Fibroblast of villous mesenchyme (primary cell): ENCODE data around the gene PPP1R9B. TPM values are rescaled to one million over a fixed set of nuclear protein-coding genes. Genes with fewer than 3 reads are reported as not detected.

Experiments
- DNase-seq: peaks from one replicate; pipeline ENCODE4 v3.0.0-alpha.2; 2010; ENCODE audit warnings: low read depth
- H3K4me3 ChIP-seq: 2 replicates; pipeline ENCODE4 v1.5.1; 2011; ENCODE audit warnings: low read depth, mild to moderate bottlenecking, low read length
- total RNA-seq: library from RNA; depleted of rRNA; stranded (reverse); fragments of >200 nt; gene quantifications from 2 replicates; pipeline ENCODE4 v1.2.3, GENCODE V29; 2012
- TF ChIP-seq, protein P1 (sequence below): IDR thresholded peaks from 2 replicates; pipeline ENCODE4 v1.5.1; 2012; ENCODE audit warnings: low read depth, mild to moderate bottlenecking, low read length; ENCODE audit not compliant: insufficient read depth

PPP1R9B gene
- total RNA-seq, 1 donor = 47.1 TPM

DNA sequence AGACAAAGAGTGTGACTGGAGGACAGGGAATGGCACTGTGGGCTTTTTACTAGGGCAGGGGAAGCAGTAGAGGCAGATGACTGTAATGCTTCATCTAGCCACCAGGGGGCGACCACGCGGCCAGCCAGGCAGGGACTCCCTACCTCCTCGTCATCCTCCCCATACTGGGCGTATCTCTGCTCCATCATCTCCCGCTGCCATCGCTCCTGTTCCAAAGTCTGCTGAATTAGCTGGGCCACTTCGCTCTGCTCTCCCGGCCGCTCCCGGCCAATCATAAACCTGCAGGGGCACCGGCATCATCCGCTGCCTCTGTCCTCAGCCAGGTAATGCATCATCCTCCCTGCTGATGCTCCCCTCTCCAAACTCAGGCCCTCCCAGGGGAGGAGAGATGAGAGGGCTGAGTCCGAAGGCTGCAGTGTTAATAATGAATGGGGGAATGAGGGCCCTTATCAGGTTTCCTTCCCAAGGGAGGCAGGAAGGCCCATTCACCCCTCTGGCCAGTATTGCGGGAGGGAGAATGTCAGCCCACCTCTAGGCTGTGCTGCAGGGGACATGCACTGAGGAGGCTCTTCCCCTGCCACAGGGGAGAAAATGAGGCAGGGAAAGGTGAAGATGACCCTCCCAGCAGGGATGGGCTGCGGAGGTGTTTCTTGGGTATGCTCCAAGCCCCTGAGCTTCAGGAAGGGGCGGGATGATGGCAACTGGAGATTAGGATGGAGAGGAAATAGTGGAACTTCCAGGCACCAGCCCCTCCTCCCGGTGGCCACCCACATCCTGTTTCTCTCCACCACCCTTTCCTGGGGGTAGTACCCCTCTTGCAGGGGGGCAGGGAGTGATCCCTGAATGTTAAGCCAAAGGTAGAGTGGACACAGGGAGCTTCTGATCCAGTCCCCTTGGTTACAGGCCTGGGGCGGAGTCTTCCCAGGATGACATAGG is 10.3 kb downstream of the PPP1R9B start:
- TF ChIP-seq, protein P1, sequence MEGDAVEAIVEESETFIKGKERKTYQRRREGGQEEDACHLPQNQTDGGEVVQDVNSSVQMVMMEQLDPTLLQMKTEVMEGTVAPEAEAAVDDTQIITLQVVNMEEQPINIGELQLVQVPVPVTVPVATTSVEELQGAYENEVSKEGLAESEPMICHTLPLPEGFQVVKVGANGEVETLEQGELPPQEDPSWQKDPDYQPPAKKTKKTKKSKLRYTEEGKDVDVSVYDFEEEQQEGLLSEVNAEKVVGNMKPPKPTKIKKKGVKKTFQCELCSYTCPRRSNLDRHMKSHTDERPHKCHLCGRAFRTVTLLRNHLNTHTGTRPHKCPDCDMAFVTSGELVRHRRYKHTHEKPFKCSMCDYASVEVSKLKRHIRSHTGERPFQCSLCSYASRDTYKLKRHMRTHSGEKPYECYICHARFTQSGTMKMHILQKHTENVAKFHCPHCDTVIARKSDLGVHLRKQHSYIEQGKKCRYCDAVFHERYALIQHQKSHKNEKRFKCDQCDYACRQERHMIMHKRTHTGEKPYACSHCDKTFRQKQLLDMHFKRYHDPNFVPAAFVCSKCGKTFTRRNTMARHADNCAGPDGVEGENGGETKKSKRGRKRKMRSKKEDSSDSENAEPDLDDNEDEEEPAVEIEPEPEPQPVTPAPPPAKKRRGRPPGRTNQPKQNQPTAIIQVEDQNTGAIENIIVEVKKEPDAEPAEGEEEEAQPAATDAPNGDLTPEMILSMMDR = peak; percentile 55
- no peak overlapping the region for H3K4me3 ChIP-seq
- DNase-seq = peak; percentile 77

DNA sequence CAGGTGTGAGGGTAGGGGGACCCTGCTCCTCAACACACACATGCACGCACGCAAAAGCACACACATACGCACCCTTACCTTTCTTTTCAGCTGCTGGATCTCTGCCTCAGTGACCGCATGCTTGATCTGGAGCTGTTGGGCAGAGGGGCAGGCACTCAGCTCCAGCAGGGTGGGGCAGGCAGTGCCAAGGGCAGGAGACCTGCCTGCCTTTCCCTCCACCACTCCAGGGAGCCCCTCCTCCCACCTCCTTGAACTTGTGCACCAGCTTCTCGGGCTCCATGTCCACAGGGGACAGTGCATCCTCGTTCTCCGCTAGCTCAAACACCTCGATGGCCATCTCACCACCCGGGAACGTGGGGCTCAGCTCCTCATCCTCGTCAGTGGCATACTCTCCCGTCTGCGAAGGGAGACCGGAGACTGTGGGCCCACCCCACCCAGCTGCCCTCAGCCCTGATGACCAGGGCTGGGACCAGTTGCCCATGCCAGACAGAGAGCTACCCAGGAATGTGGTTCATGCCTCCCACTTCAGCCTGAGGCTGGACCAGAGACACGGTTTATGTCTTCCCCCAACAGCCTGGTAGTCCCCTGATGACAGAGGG is 11.2 kb downstream of the PPP1R9B start:
- H3K4me3 ChIP-seq = no peak overlapping the region
- TF ChIP-seq, protein P1 = no peak
- DNase-seq = no peak

DNA sequence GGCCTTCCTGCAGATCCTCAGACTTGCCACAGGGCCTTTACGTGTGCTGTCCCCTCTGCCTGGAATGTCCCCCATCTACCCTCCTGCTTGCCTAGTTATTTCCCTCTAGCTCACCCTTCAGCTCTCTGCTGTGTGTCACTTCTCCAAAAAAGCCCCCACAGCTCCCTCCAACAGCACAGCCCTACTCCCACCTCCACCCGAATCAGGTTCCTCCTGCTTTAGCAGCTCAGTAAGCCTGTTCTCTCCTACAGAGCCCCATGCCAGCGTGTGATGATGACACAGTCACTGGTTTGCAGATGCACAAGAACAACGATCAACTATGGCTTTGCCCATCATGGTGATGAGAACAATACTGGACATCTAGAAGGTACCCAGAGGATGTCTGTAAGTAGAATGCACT is 13.4 kb downstream of the PPP1R9B start:
- H3K4me3 ChIP-seq = no peak overlapping the region
- no peak for DNase-seq

DNA sequence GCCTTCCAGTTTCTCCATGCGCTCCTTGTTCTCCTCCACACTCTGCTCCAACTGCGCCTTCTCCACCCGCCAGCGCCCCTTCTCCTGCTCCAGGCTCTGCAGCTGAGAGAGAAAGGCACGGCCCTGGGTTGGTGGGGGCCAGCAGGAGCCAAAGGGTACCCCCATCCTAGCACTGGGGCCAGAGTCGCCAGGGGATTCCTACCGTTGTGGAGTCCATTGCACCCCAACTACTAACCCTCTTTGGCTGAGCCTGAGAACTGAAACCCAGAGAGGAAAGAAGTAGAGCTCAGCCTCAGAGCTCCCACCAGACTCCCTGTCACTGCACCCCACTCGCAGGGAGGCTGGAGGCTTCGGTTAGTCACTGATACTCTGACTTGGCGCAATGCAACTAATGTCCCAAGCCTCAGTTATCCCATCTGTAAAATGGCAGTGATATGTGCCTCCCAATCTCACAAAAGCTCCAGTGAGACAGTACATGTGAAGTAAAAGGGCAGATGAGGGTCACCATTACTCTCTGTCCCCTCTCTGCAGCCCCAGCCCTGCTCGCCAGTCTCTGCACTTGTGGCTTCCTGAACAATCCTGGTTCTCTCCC is 14.3 kb downstream of the PPP1R9B start:
- TF ChIP-seq, protein P1 = no peak
- H3K4me3 ChIP-seq = no peak overlapping the region
- no peak for DNase-seq

More for the DNA sequence above, 13.4 kb downstream of the PPP1R9B start:
- TF ChIP-seq, protein P1 = no peak

DNA sequence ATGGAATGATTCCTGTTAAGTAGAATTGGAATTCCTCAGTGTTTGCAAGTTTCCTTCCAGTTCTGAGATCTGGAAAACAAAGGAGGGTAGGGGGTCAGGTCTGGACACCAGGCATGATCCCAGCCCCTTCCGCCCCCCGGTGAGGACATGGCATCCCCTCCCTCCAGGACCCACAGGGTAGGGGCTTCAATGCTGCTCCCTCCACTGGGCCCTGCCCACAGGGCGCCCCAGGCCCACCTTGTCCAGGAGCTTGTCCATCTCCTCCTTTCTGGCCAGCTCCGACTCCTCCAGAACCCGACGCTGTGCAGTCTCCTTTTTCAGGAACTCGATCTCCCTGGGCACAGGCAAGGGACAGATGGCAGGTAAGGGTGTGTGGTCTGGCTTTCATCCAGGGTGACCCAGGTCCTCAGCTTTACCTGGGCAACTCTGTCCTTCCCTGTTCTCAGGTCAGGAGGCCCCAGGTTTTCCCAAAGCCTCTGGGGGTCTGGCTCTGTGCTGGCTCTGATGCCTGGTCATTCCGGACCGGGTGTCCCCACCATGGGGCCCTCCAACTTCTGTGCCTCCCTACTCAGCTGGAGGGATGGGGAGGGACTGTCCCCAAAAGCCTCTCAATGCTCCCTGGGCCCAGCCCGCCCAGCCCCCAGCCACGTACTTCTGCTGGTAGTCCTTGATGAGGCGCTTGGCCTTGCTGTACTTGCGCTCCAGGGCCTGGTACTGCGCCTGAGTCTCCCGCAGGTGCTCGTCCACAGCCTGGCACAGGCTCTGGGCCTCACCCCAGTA is 15.0 kb downstream of the PPP1R9B start:
- DNase-seq = no peak
- TF ChIP-seq, protein P1 = no peak
- H3K4me3 ChIP-seq = no peak overlapping the region
